GM21737 (cell line): Measurements from ENCODE around the gene FBXW2.
"Not testable (repeated sequence)": the region's sequence is repeated elsewhere in the genome, so short reads cannot be mapped to it uniquely, and the experiment has no call there.

ENCODE experiments used
- ATAC-seq: cut with Tn5 transposase; IDR thresholded peaks from one replicate; pipeline ENCODE4 v1.9.1; 2021; ENCODE audit warnings: mild to moderate bottlenecking, moderate library complexity; ENCODE audit not compliant: unreplicated experiment

The FBXW2 gene

GRCh38 chr9:120792898-120793765 is at the start of gene FBXW2:
Gene FBXW2, minus strand, starts transcription at chr9:120793416. Its CDS starts 5,158 bp downstream, at chr9:120788258.
- ATAC-seq: peak; percentile 96

- peak; percentile 12 for ATAC-seq
Observed at GRCh38 chr9:120841930-120842684, 48.9 kb upstream of the FBXW2 start.

- ATAC-seq: no peak
Observed at GRCh38 chr9:120839146-120839545, 45.9 kb upstream of the FBXW2 start.

GRCh38 chr9:120837921-120838320 is 44.7 kb upstream of the FBXW2 start:
- ATAC-seq: no peak

DNA sequence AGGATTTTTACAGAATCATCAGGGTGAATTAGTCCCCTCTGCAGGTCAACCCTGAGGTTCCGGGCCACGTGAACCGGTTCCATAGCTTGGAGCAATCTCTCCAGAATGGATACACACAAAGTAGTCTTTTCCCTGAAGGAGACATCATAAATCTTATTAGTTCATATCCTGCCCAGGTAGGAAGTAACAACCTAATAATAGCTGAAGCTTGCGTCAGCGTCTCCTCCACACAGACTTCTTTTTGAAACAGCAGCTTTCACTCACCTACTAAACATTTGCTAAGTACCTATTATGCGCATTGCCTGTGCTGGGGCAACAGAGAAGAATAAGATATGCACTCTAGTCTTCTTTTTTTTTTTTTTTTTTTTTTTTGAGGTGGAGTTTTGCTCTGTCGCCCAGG is 40.1 kb upstream of the FBXW2 start:
- no peak for ATAC-seq

GRCh38 chr9:120832807-120833206 is 39.6 kb upstream of the FBXW2 start:
- no peak for ATAC-seq

- no peak for ATAC-seq
Observed at GRCh38 chr9:120830865-120831264, 37.6 kb upstream of the FBXW2 start.

- ATAC-seq: no peak
Observed at GRCh38 chr9:120830151-120830550, 36.9 kb upstream of the FBXW2 start.

GRCh38 chr9:120829650-120830049 is 36.4 kb upstream of the FBXW2 start:
- ATAC-seq: no peak

DNA sequence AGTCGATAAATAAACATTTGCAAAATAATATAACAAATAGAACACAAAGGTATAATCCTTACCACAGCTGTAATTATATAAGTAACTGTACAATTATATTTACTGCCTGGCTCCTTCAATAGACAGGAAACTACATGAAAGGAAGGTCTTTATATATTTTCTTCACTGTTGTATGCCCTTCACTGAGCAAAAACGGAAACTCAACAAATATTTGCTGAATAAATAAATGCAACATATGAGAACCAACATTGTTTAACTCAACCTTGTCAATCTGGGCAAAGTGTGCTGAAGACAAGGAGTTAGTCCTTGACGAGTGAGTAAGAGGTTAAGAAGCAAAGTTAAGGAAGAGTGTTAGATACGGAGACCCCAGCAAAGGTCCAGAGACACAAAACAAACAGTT is 26.9 kb upstream of the FBXW2 start:
- ATAC-seq: no peak

GRCh38 chr9:120818595-120818994 is 25.4 kb upstream of the FBXW2 start:
- no peak for ATAC-seq

DNA sequence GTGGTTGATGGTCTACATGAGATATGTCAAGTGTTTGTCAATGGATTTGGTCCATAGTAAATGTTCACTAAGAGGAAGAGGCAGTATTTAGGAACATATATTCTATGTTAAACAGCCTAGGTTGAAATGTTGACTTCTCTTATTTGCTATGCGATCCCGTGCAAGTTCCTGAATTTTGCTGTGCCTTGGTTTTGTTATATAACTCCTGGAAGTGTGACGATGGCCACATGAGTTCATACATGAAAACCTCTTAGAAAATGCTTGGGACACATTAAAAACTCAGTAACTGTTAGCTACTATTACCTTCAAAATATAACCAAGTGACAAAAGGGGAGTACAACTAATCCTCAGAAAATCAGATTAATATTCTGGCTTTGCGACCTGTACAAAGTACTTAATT is 21.9 kb upstream of the FBXW2 start:
- ATAC-seq: no peak

- no peak for ATAC-seq
Observed at GRCh38 chr9:120808931-120809330, 15.7 kb upstream of the FBXW2 start.

- no peak for ATAC-seq
Observed at GRCh38 chr9:120807607-120808379, 14.6 kb upstream of the FBXW2 start.

- not testable (repeated sequence) for ATAC-seq
Observed at GRCh38 chr9:120804784-120805363, 11.7 kb upstream of the FBXW2 start.

- no peak for ATAC-seq
Observed at GRCh38 chr9:120801441-120801840, 8.2 kb upstream of the FBXW2 start.

- no peak for ATAC-seq
Observed at GRCh38 chr9:120791161-120791560, 2.1 kb downstream of the FBXW2 start.

- ATAC-seq: no peak
Observed at GRCh38 chr9:120787933-120788332, 5.3 kb downstream of the FBXW2 start.

GRCh38 chr9:120783602-120784047 is 9.6 kb downstream of the FBXW2 start:
- no peak for ATAC-seq

DNA sequence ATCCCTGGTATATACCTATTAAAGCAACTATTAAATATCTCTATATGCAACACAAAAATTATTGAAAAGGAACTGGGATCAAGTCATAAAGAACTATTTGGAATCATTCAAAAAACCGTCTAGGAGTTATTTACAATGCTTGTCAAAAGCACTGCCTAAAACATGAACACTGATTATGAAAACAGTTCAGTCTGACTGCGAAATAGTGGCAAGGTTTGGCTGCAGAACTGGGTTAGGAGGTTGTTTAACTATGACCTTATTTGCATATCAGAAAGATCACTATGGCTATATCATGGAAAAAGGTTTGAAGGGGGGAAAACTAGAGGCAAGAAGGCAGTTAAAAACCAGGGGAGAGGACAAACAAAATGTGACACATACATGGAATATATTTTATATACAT is 12.0 kb downstream of the FBXW2 start:
- no peak for ATAC-seq

DNA sequence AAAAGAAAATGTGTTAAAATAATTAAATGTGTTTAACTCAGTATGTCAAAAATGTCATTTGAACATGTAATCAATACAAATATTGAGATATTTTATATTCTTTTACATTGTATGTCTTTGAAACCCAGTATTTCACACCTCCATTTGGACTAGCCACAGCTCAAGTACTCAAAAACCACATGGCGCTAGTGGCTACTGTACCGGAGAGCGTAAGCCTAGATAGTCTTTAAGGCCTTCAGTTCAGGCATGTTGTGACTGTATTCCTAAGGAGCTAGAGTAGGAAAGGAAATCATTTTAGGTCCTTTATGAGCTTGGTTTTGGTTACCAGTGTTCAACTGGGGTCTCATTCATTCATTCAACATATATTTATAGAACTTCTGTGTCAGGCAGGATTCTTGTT is 12.8 kb downstream of the FBXW2 start:
- no peak for ATAC-seq
